ENCODE measurements around the gene CCR4. TPM values are rescaled to one million over a fixed set of nuclear protein-coding genes. Genes with fewer than 3 reads are reported as not detected.

The CCR4 gene
- polyA plus RNA-seq, 1 experiment, result not detected

DNA sequence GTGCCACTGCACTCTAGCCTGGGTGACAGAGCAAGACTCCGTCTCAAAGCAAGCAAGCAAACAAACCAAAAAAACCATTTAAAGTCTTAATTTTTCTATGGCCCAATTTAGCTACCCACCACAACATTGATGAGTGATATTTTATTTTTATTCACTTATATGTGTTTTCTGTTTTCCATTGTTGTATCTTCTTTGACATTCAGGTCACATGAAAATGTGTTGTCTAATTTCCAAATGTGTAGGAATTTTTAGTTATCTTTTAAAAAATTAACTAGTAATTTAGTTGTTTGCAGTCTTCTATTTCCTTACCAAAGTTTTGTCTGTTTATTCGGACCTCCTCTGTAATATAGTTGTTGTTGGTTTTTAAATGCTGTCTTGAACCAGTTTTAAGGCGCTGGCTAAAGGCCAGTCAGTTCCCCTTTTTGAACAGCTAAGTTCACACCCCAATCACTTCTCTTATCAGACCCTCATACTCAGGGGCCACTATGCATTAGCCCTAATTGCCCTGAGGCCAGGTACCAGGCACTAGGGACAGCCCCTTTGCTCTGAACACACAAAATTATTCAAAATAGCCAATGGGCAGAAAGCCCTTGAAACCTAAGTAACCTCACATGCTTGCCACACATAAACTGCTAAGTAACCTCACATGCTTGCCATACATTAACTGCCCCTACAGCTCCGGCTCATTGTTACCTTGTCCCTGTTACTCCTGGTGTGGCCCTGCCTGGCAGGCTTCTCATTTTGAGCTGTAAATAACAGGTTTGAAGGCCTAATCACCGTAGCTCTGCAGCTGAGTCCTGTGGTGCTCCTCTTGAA, 4.3 kb upstream of the CCR4 start:
- H3K4me3 ChIP-seq (ENCODE audit: low read depth, low read length), result no peak overlapping the region
- POLR2A ChIA-PET, result no interaction called here

GRCh38 chr3:32947789-32948238, 3.6 kb upstream of the CCR4 start:
- ChIA-PET CTCF (interaction anchor here (0.7 to 3.4 kb wide), 20 partner anchors 11 to 839 kb away, joined by 3 to 54 read pairs (median 4); no protein-coding TSS in a partner anchor), POLR2A (no interaction called here)
- no peak for DNase-seq (ENCODE audit: low read depth)
- Histone ChIP-seq H3K36me3 (ENCODE audit: control insufficient read depth, insufficient read depth, low read length) (no peaks in the 10 kb centered on the region), H3K4me3 (ENCODE audit: low read depth, low read length) (no peak overlapping the region), H3K27me3 (ENCODE audit: control insufficient read depth, insufficient read depth, low read length) (no peaks in the 10 kb centered on the region; the same call in 1 of the 2 replicates)
- TF ChIP-seq CTCF (IDR thresholded peaks at IDR 0.05; ENCODE audit: insufficient read depth, low read depth, low read length), result peak; percentile 83

More for the DNA sequence above, 4.3 kb upstream of the CCR4 start:
- Histone ChIP-seq H3K27me3 (ENCODE audit: control insufficient read depth, insufficient read depth, low read length) (no peaks in the 10 kb centered on the region; the same call in 1 of the 2 replicates), H3K36me3 (ENCODE audit: control insufficient read depth, insufficient read depth, low read length) (no peaks in the 10 kb centered on the region)
- TF ChIP-seq CTCF (IDR thresholded peaks at IDR 0.05; ENCODE audit: insufficient read depth, low read depth, low read length), result no peak
- DNase-seq (ENCODE audit: low read depth), result no peak
- CTCF ChIA-PET, result interaction anchor here (0.7 to 3.4 kb wide), 21 partner anchors 11 to 839 kb away, joined by 3 to 54 read pairs (median 4); no protein-coding TSS in a partner anchor

DNA sequence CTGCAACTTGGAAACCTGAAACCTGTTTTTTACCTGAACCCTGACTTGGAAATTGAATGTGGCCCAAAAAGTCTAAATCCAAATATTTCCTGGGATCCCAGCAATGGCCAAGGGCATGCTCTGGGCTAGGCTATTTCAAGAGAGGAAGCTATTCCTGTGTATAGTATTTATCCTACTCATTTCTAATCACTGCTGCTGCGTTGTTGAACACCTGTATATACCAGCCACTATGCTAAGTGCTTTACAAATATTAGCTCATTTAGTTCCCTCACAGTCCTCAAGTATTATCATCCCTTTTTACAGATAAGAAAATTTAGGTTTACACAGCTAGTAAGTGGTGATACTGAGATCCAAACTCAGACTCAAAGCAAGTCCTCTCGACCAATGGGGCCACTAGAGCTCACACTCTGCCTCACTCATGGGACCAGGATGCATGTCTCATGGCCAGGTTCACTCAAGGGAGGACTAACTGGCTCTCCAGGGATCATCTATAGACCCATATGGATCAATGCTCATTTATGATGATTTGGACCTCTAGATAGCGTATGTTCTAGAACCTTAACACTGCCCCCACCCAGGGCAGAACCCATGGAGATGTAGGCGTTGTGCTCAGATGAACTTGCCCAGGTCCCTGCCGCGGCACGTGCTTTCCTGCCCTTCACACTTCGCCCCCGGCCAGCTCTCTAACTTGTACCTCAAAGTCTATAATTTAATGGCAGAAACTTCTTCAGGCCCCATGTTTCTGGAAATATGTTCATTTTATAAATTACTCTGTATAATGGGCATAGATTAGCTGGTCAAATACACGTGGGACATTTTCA, 2.6 kb upstream of the CCR4 start:
- no peaks in the 10 kb centered on the region; the same call in 1 of the 2 replicates for H3K27me3 ChIP-seq (ENCODE audit: control insufficient read depth, insufficient read depth, low read length)
- TF ChIP-seq CTCF (IDR thresholded peaks at IDR 0.05; ENCODE audit: insufficient read depth, low read depth, low read length), result no peak
- CTCF ChIA-PET, result interaction anchor here (0.7 to 3.4 kb wide), 13 partner anchors 10 to 838 kb away, joined by 3 to 54 read pairs (median 5); no protein-coding TSS in a partner anchor

DNA sequence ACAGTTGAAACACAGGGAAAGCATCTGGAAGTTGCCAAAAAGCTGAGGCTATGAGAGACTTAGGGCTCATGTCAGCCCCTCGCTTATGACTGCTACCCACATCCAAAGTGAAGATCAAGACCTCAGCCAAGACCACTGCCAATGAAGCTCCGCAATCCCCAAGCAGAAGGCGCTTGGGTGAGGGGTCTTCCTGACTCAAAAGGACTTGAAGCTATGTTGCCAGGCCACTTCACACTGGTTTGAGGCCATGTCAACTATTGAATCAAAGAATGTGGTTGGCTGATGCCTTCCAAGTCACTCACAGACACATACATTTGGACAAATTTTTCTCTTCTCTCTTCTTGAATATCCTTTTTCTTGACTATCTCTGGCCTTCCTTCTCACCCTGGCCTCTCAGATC, 928 bp upstream of the CCR4 start:
- no peak for DNase-seq (ENCODE audit: low read depth)
- CTCF ChIA-PET, result interaction anchor here (1.3 to 1.5 kb wide), 3 partner anchors 19 to 422 kb away, joined by 3 to 10 read pairs (median 5); no protein-coding TSS in a partner anchor
- no peaks in the 10 kb centered on the region for H3K36me3 ChIP-seq (ENCODE audit: control insufficient read depth, insufficient read depth, low read length)
- H3K4me3 ChIP-seq (ENCODE audit: low read depth, low read length), result no peak overlapping the region
- TF ChIP-seq CTCF (IDR thresholded peaks at IDR 0.05; ENCODE audit: insufficient read depth, low read depth, low read length), result no peak
- POLR2A ChIA-PET, result no interaction called here
- no peaks in the 10 kb centered on the region; the same call in 1 of the 2 replicates for H3K27me3 ChIP-seq (ENCODE audit: control insufficient read depth, insufficient read depth, low read length)

More for the DNA sequence above, 2.6 kb upstream of the CCR4 start:
- DNase-seq (ENCODE audit: low read depth), result no peak
- POLR2A ChIA-PET, result no interaction called here
- no peaks in the 10 kb centered on the region for H3K36me3 ChIP-seq (ENCODE audit: control insufficient read depth, insufficient read depth, low read length)
- no peak overlapping the region for H3K4me3 ChIP-seq (ENCODE audit: low read depth, low read length)
